PFSK-1 (cell line): ENCODE measurements around the gene MOV10.

Experiments
- FOXP2 ChIP-seq: optimal IDR thresholded peaks from 2 replicates; pipeline ENCODE3; 2011; ENCODE audit warnings: borderline replicate concordance, control low read depth, inconsistent platforms; ENCODE audit not compliant: insufficient read depth; ENCODE audit errors: extremely low read length, extremely low read depth
- POLR2AphosphoS5 ChIP-seq: IDR thresholded peaks from 2 replicates; pipeline ENCODE4 v1.6.1; 2012; ENCODE audit warnings: low read depth, mild to moderate bottlenecking, control low read depth, low read length, moderate library complexity
- REST ChIP-seq, 2 experiments: IDR thresholded peaks; 2 replicates each; pipeline versions ENCODE4 v1.6.1 to v1.8.0; 2011 to 2012; ENCODE audit warnings: low read depth in 2 of 2, low read length in 2 of 2, control low read depth in 1 of 2, inconsistent platforms in 1 of 2, mild to moderate bottlenecking in 1 of 2, moderate library complexity in 1 of 2; ENCODE audit not compliant: insufficient read depth in 1 of 2
- SIN3A ChIP-seq: IDR thresholded peaks from 2 replicates; pipeline ENCODE4 v1.6.1; 2012; ENCODE audit warnings: mild to moderate bottlenecking, low read length, moderate library complexity, borderline replicate concordance; ENCODE audit not compliant: insufficient read depth
- TAF1 ChIP-seq: IDR thresholded peaks from 2 replicates; pipeline ENCODE4 v1.6.1; 2012; ENCODE audit warnings: low read length, control low read depth, borderline replicate concordance; ENCODE audit not compliant: insufficient read depth

MOV10 gene

GRCh38 chr1:112711670-112712069 is 37.2 kb downstream of the MOV10 start:
- TF ChIP-seq POLR2AphosphoS5 (no peak), SIN3A (no peak), FOXP2 (no peak), REST (IDR thresholded peaks at IDR 0.05; ENCODE audit: insufficient read depth in 1 of 2, low read depth in 2 of 2, low read length in 2 of 2) (no peak), TAF1 (no peak)

DNA sequence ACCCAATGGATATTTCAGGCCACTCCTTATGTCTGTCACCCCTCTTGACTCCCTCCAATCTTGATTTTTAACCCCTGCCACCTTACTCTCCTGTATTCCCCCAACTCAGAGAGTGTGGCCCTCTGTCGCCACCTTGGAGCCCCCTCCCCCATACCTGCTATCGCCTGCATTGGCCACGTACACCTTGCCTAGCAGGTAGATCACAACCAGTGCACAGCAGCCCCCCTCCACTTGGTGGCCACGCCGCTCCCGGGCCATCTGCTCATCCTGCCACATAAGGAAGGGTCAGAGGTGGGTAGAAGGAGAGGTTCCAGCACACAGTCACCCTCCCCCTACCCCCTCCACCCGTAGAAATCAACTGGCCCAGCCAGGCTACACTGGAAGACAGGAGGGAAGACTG is 37.7 kb downstream of the MOV10 start:
- TF ChIP-seq REST (IDR thresholded peaks at IDR 0.05; ENCODE audit: insufficient read depth in 1 of 2, low read depth in 2 of 2, low read length in 2 of 2) (no peak), POLR2AphosphoS5 (no peak), FOXP2 (no peak), SIN3A (no peak), TAF1 (no peak)

DNA sequence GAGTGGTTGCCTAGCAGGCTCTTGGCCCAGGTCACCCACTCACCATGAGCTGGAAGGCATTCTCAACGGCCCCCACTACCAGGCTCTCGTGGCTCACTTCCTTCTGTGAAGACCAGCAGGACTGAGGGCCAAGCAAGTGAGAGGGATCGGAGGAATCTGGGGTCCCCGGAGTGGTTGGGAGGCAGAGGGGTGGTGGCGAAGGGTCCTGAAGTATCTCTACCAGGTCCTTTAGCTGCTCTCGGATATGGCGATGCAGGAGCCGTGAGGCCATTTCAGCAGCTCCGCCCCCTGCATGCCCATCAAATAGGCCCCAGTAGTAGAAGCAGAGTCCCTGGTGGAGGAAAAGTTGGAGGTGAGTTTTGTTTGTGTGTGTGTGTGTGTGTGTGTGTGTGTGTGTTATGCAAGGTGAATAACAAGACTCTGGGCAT is 38.3 kb downstream of the MOV10 start:
- TF ChIP-seq POLR2AphosphoS5 = no peak
- TF ChIP-seq TAF1 = no peak
- TF ChIP-seq FOXP2 = no peak
- TF ChIP-seq REST (IDR thresholded peaks at IDR 0.05; ENCODE audit: insufficient read depth in 1 of 2, low read depth in 2 of 2, low read length in 2 of 2) = no peak

- TF ChIP-seq FOXP2 (no peak), SIN3A (no peak), REST (IDR thresholded peaks at IDR 0.05; ENCODE audit: insufficient read depth in 1 of 2, low read depth in 2 of 2, low read length in 2 of 2) (no peak), POLR2AphosphoS5 (no peak), TAF1 (no peak)
Measured at GRCh38 chr1:112713466-112714312, 39.2 kb downstream of the MOV10 start.
